B cell (primary cell): ENCODE results near the gene FMOD. TPM values are rescaled to one million over a fixed set of nuclear protein-coding genes. Genes with fewer than 3 reads are reported as not detected.

Experiments used
- ATAC-seq: fragments of 200-7000 bp; cut with Tn5 transposase; one replicate; pipeline ENCODE4 v1.10.0; 2021; ENCODE audit warnings: low read depth, mild to moderate bottlenecking, moderate number of reproducible peaks, moderate library complexity
- CTCF ChIA-PET: fragments of 350-600 bp; sonication (Branson Sonifier 250); formaldehyde crosslinking; loops from one replicate; lab custom pipeline; 2021; ENCODE audit warnings: antibody characterized with exemption, inconsistent platforms; lab: Charles Lee
- POLR2A ChIA-PET: fragments of 350-600 bp; sonication (Branson Sonifier 250); formaldehyde crosslinking; loops from one replicate; lab custom pipeline; 2021; ENCODE audit warnings: antibody characterized with exemption; lab: Charles Lee
- DNase-seq: peaks from one replicate; pipeline ENCODE4 v3.0.0; 2013
- H2AFZ ChIP-seq: 2 replicates; pipeline ENCODE4 v1.6.1; 2012; ENCODE audit warnings: mild to moderate bottlenecking, low read depth, low read length; ENCODE audit not compliant: insufficient read depth, poor library complexity, severe bottlenecking
- H3K27ac ChIP-seq, 2 donors: 1 replicate in 1 of 2; 2 replicates in 1 of 2; pipeline ENCODE4 v1.5.1; 2012 to 2013; ENCODE audit warnings: low read length in 2 of 2, mild to moderate bottlenecking in 2 of 2, moderate library complexity in 1 of 2
- H3K27me3 ChIP-seq, 4 experiments: fragments of 200-600 bp in 1 of 4; sonication (generic) in 1 of 4; replicated peaks in 1 of 4; 1 replicate in 2 of 4; 2 replicates in 2 of 4; pipeline versions ENCODE4 v1.6.1 to v1.7.0; 2013 to 2016; ENCODE audit warnings: low read length in 3 of 4, mild to moderate bottlenecking in 2 of 4, mixed read lengths in 1 of 4, moderate library complexity in 1 of 4; ENCODE audit not compliant: insufficient read depth in 4 of 4, control insufficient read depth in 3 of 4; ENCODE audit errors: control extremely low read depth in 1 of 4
- H3K36me3 ChIP-seq, 2 experiments: replicated peaks in 1 of 2; 1 replicate in 1 of 2; 2 replicates in 1 of 2; pipeline versions ENCODE4 v1.6.1 to v1.7.1; 2013; ENCODE audit warnings: low read length in 1 of 2; ENCODE audit not compliant: insufficient read depth in 2 of 2, control insufficient read depth in 1 of 2; ENCODE audit errors: control extremely low read depth in 1 of 2, extremely low read depth in 1 of 2
- H3K4me1 ChIP-seq, 2 donors: fragments of 200-600 bp in 1 of 2; sonication (generic) in 1 of 2; 1 replicate in 1 of 2; 2 replicates in 1 of 2; pipeline versions ENCODE4 v1.5.1 to v1.6.1; 2013 to 2017; ENCODE audit warnings: low read length in 2 of 2; ENCODE audit not compliant: control insufficient read depth in 2 of 2, insufficient read depth in 2 of 2
- H3K4me2 ChIP-seq: replicated peaks from 2 replicates; pipeline ENCODE3; 2012; ENCODE audit warnings: mild to moderate bottlenecking, low read depth, low read length; ENCODE audit not compliant: poor library complexity, severe bottlenecking
- H3K4me3 ChIP-seq, 5 experiments: fragments of 200-600 bp in 1 of 5; sonication (generic) in 1 of 5; 1 replicate in 3 of 5; 2 replicates in 2 of 5; pipeline versions ENCODE4 v1.5.1 to v1.7.0; 2011 to 2016; ENCODE audit warnings: low read length in 4 of 5, mild to moderate bottlenecking in 4 of 5, low read depth in 2 of 5, control low read depth in 1 of 5, moderate library complexity in 1 of 5; ENCODE audit not compliant: insufficient read depth in 1 of 5; ENCODE audit errors: control extremely low read depth in 1 of 5, extremely low read depth in 1 of 5
- H3K79me2 ChIP-seq: fragments of 200-600 bp; sonication (generic); one replicate; pipeline ENCODE4 v1.6.0; 2016; ENCODE audit warnings: low read length; ENCODE audit not compliant: control insufficient read depth, insufficient read depth
- H3K9ac ChIP-seq: fragments of 200-600 bp; sonication (generic); 2 replicates; pipeline ENCODE4 v1.6.1; 2017; ENCODE audit warnings: mild to moderate bottlenecking, low read length, moderate library complexity
- H3K9me3 ChIP-seq, 3 donors: one replicate each; pipeline versions ENCODE4 v1.6.1 to v1.7.1; 2013; ENCODE audit warnings: low read length in 2 of 3; ENCODE audit not compliant: control insufficient read depth in 2 of 3, insufficient read depth in 1 of 3; ENCODE audit errors: control extremely low read depth in 1 of 3
- H4K20me1 ChIP-seq: 2 replicates; pipeline ENCODE4 v1.6.0; 2012; ENCODE audit warnings: mild to moderate bottlenecking, low read length; ENCODE audit not compliant: insufficient read depth, control insufficient read depth, poor library complexity, severe bottlenecking
- H3K27ac Mint-ChIP-seq: one replicate; pipeline ENCODE4 v1.8.0; 2021; ENCODE audit warnings: mixed read lengths
- H3K27me3 Mint-ChIP-seq: one replicate; pipeline ENCODE4 v1.8.0; 2021; ENCODE audit warnings: mixed read lengths
- H3K4me1 Mint-ChIP-seq: one replicate; pipeline ENCODE4 v1.8.0; 2021; ENCODE audit warnings: mixed read lengths
- H3K4me3 Mint-ChIP-seq: one replicate; pipeline ENCODE4 v1.8.0; 2021; ENCODE audit warnings: mixed read lengths
- H3K9me3 Mint-ChIP-seq: one replicate; pipeline ENCODE4 v1.8.0; 2022; ENCODE audit warnings: mixed read lengths; ENCODE audit not compliant: insufficient read depth
- CTCF ChIP-seq: fragments of 200-600 bp; IDR thresholded peaks from one replicate; pipeline ENCODE4 v1.8.0; 2022; ENCODE audit warnings: antibody characterized with exemption, mild to moderate bottlenecking
- EZH2 ChIP-seq: IDR thresholded peaks from 2 replicates; pipeline ENCODE4 v1.6.1; 2012; ENCODE audit warnings: borderline replicate concordance, low read depth, mild to moderate bottlenecking, moderate library complexity, low read length; ENCODE audit not compliant: insufficient read depth, poor library complexity, severe bottlenecking
- WGBS: methylation state at CpG from one replicate; pipeline ENCODE4 v1.1.5; 2013; ENCODE audit warnings: missing lambda C conversion rate; ENCODE audit not compliant: insufficient coverage; 5-methylcytosine and 5-hydroxymethylcytosine counted together
- intact Hi-C: fragments of 100-400 bp; cut with micrococcal nuclease; formaldehyde crosslinking; loops from one replicate; pipeline ENCODE4 v1.10.0; 2022
- polyA plus RNA-seq: library from polyadenylated mRNA; depleted of rRNA; stranded (reverse); fragments of >200 nt; gene quantifications from 2 replicates; pipeline ENCODE4 v1.2.3, GENCODE V29; 2012
- total RNA-seq, 2 donors: library from RNA; stranded (reverse); fragments of 120-200 nt in 1 of 2; gene quantifications; 1 replicate in 1 of 2; 2 replicates in 1 of 2; pipeline versions ENCODE4 v1.2.3 to v1.2.4, GENCODE V29; 2013 to 2022

Gene FMOD
- total and polyA plus RNA-seq, 2 donors (not counting 1 experiment from before 2014, with no cell fraction given): not detected

GRCh38 chr1:203324105-203325025 is 26.6 kb downstream of the FMOD start:
- Histone ChIP-seq H3K36me3 (no peaks in the 10 kb centered on the region), H3K27ac (peak overlapping the region; percentile 96 to 97), H3K9ac (peak overlapping the region; percentile 68), H3K9me3 (no peaks in the 10 kb centered on the region), H3K27me3 (no peaks in the 10 kb centered on the region), H3K79me2 (peaks cover 23% of the 10 kb centered on the region), H3K4me1 (peaks cover 83 to 89% of the 10 kb centered on the region in 2 donors), H3K4me2 (peak overlapping the region; percentile 92), H3K4me3 (peak overlapping the region in 4 of 5 experiments; percentile 5 to 77 (median 52)), H4K20me1 (no peaks in the 10 kb centered on the region), H2AFZ (peak overlapping the region; percentile 24)
- peak overlapping the region; percentile 88 for H3K4me3 Mint-ChIP-seq
- DNase-seq (peak; percentile 58), ATAC-seq (no peak)
- peak overlapping the region; percentile 98 for H3K27ac Mint-ChIP-seq
- WGBS: 27% methylated on average over 5 of the region's 15 CpGs
- POLR2A ChIA-PET: interaction anchor here (0.7 to 13.4 kb wide), 11 partner anchors 8 to 1954 kb away, joined by 3 to 687 read pairs (median 43); partner anchors contain the start of gene BTG2
- H3K9me3 Mint-ChIP-seq: no peaks in the 10 kb centered on the region
- H3K27me3 Mint-ChIP-seq: no peaks in the 10 kb centered on the region
- intact Hi-C loops: loop anchor here (5.0 kb wide), 1 partner anchor 303 kb away; the partner anchor contains the start of gene ATP2B4
- CTCF ChIA-PET: interaction anchor here (0.7 to 32.7 kb wide), 7 partner anchors 7 to 164 kb away, joined by 3 to 1776 read pairs (median 26); partner anchors contain the start of gene BTG2
- peaks cover 92% of the 10 kb centered on the region for H3K4me1 Mint-ChIP-seq
- TF ChIP-seq EZH2: no peak
- no peak for TF ChIP-seq CTCF
